ENCODE results near the gene TRMT61B. TPM values are rescaled to one million over a fixed set of nuclear protein-coding genes. Genes with fewer than 3 reads are reported as not detected.

Gene TRMT61B
- total and polyA plus RNA-seq, 7 donors = 8.7 to 21.7 (median 11.9) TPM

GRCh38 chr2:28842042-28842441 is 28.1 kb downstream of the TRMT61B start:
- Histone ChIP-seq H3K36me3 (ENCODE audit: insufficient read depth in 1 of 2, low read depth in 1 of 2) (peaks cover 0 to 6% of the 10 kb centered on the region in 2 donors), H3K4me1 (peaks cover 8% of the 10 kb centered on the region), H3K4me3 (no peak overlapping the region), H3K27me3 (ENCODE audit: insufficient read depth in 3 of 3, low read length in 2 of 3) (no peaks in the 10 kb centered on the region), H3K9me3 (no peaks in the 10 kb centered on the region), H3K27ac (no peak overlapping the region)
- intact Hi-C loops (cut with DNase I) = no loop called here
- no peak for TF ChIP-seq CTCF (IDR thresholded peaks at IDR 0.05)
- DNase-seq = no peak
- ATAC-seq = no peak
- WGBS, 3 donors = 56 to 58% (median 56%) methylated on average over 3 of the region's 3 CpGs

- no peaks in the 10 kb centered on the region for H3K27me3 ChIP-seq (ENCODE audit: insufficient read depth in 3 of 3, low read length in 2 of 3)
- H3K36me3 ChIP-seq (ENCODE audit: insufficient read depth in 1 of 2, low read depth in 1 of 2) = peaks cover 0 to under 1% of the 10 kb centered on the region in 2 donors
- no peak for DNase-seq
- WGBS, 3 donors = 92 to 93% (median 93%) methylated on average over 2 of the region's 2 CpGs
- no peak overlapping the region for H3K27ac ChIP-seq
- no peaks in the 10 kb centered on the region for H3K9me3 ChIP-seq
- no peak overlapping the region for H3K4me3 ChIP-seq
- no peak for ATAC-seq
- intact Hi-C loops (cut with DNase I) = no loop called here
- TF ChIP-seq CTCF (IDR thresholded peaks at IDR 0.05) = no peak
- no peaks in the 10 kb centered on the region for H3K4me1 ChIP-seq
Observed at GRCh38 chr2:28838971-28839370, 31.1 kb downstream of the TRMT61B start.

GRCh38 chr2:28835781-28836180 is 34.3 kb downstream of the TRMT61B start:
- no peaks in the 10 kb centered on the region for H3K9me3 ChIP-seq
- H3K36me3 ChIP-seq (ENCODE audit: insufficient read depth in 1 of 2, low read depth in 1 of 2) = no peaks in the 10 kb centered on the region
- H3K4me1 ChIP-seq = no peaks in the 10 kb centered on the region
- H3K27ac ChIP-seq = no peak overlapping the region
- DNase-seq (no peak), ATAC-seq (no peak)
- H3K4me3 ChIP-seq = no peak overlapping the region
- WGBS, 3 donors = 60 to 68% (median 67%) methylated on average over 2 of the region's 2 CpGs
- intact Hi-C loops (cut with DNase I) = no loop called here
- TF ChIP-seq CTCF (IDR thresholded peaks at IDR 0.05) = no peak
- no peaks in the 10 kb centered on the region for H3K27me3 ChIP-seq (ENCODE audit: insufficient read depth in 3 of 3, low read length in 2 of 3)

- ATAC-seq = no peak
- H3K9me3 ChIP-seq = no peaks in the 10 kb centered on the region
- no peak for TF ChIP-seq CTCF (IDR thresholded peaks at IDR 0.05)
- no peaks in the 10 kb centered on the region for H3K4me1 ChIP-seq
- no peak overlapping the region for H3K4me3 ChIP-seq
- H3K27me3 ChIP-seq (ENCODE audit: insufficient read depth in 3 of 3, low read length in 2 of 3) = no peaks in the 10 kb centered on the region
- 90 to 96% (median 91%) methylated on average over 2 of the region's 2 CpGs for WGBS, 3 donors
- no peaks in the 10 kb centered on the region for H3K36me3 ChIP-seq (ENCODE audit: insufficient read depth in 1 of 2, low read depth in 1 of 2)
- no peak overlapping the region for H3K27ac ChIP-seq
- intact Hi-C loops (cut with DNase I) = no loop called here
- no peak for DNase-seq
Observed at GRCh38 chr2:28833740-28834470, 36.2 kb downstream of the TRMT61B start.

- DNase-seq (no peak), ATAC-seq (no peak)
- H3K4me1 ChIP-seq = no peaks in the 10 kb centered on the region
- WGBS, 3 donors = 92 to 97% (median 92%) methylated on average over 2 of the region's 2 CpGs
- H3K27ac ChIP-seq = no peak overlapping the region
- no peaks in the 10 kb centered on the region for H3K36me3 ChIP-seq (ENCODE audit: insufficient read depth in 1 of 2, low read depth in 1 of 2)
- no peak overlapping the region for H3K4me3 ChIP-seq
- no peaks in the 10 kb centered on the region for H3K27me3 ChIP-seq (ENCODE audit: insufficient read depth in 3 of 3, low read length in 2 of 3)
- intact Hi-C loops (cut with DNase I) = loop anchor here (10.0 kb wide), 2 partner anchors 186 to 366 kb away; no protein-coding TSS in a partner anchor
- TF ChIP-seq CTCF (IDR thresholded peaks at IDR 0.05) = no peak
- H3K9me3 ChIP-seq = no peaks in the 10 kb centered on the region
Observed at GRCh38 chr2:28828382-28828781, 41.7 kb downstream of the TRMT61B start.

All from psoas muscle (tissue), 8 donors.